HG03460 (cell line): Measurements from ENCODE around the gene CHRD.

ENCODE experiments used
- ATAC-seq: cut with Tn5 transposase; IDR thresholded peaks from one replicate; pipeline ENCODE4 v1.9.1; 2021; ENCODE audit not compliant: unreplicated experiment

CHRD gene

GRCh38 chr3:184381261-184382224, 1.7 kb downstream of the CHRD start:
- no peak for ATAC-seq

- no peak for ATAC-seq
Observed at GRCh38 chr3:184382326-184383032, 2.6 kb downstream of the CHRD start.

- ATAC-seq, result no peak
Observed at GRCh38 chr3:184383033-184383740, 3.3 kb downstream of the CHRD start.

GRCh38 chr3:184384342-184384741, 4.5 kb downstream of the CHRD start:
- no peak for ATAC-seq

GRCh38 chr3:184384856-184385422, 5.1 kb downstream of the CHRD start:
- ATAC-seq, result no peak

GRCh38 chr3:184386047-184386806, 6.4 kb downstream of the CHRD start:
- ATAC-seq, result no peak

GRCh38 chr3:184387174-184387714, 7.4 kb downstream of the CHRD start:
- no peak for ATAC-seq

- no peak for ATAC-seq
Observed at GRCh38 chr3:184388164-184388935, 8.5 kb downstream of the CHRD start.

GRCh38 chr3:184388936-184389230, 9.0 kb downstream of the CHRD start:
- ATAC-seq, result no peak

GRCh38 chr3:184389384-184389783, 9.5 kb downstream of the CHRD start:
- no peak for ATAC-seq

- ATAC-seq, result no peak
Observed at GRCh38 chr3:184389935-184390528, 10.2 kb downstream of the CHRD start.

- no peak for ATAC-seq
Observed at GRCh38 chr3:184391266-184391665, 11.4 kb downstream of the CHRD start.

GRCh38 chr3:184395320-184395660, 15.4 kb downstream of the CHRD start:
- ATAC-seq, result no peak

- ATAC-seq, result no peak
Observed at GRCh38 chr3:184399410-184399809, 19.6 kb downstream of the CHRD start.

- no peak for ATAC-seq
Observed at GRCh38 chr3:184405075-184406030, 25.5 kb downstream of the CHRD start.

- ATAC-seq, result no peak
Observed at GRCh38 chr3:184409331-184409926, 29.6 kb downstream of the CHRD start.

GRCh38 chr3:184409946-184410500, 30.2 kb downstream of the CHRD start:
- no peak for ATAC-seq
